HCT116 (cell line): ENCODE measurements around the gene RMDN3. TPM values are rescaled to one million over a fixed set of nuclear protein-coding genes. Genes with fewer than 3 reads are reported as not detected.

Experiments used
- ATAC-seq: fragments of 200-7000 bp; cut with Tn5 transposase; 2 replicates; pipeline ENCODE4 v1.9.1; 2020; ENCODE audit warnings: mild to moderate bottlenecking, moderate library complexity
- BruUV-seq: library from RNA; stranded (reverse); fragments of 400-500 nt; replicated peaks from 2 replicates; lab custom pipeline; 2021; lab: Mats Ljungman, UMichigan
- CTCF ChIA-PET: fragments of 300-600 bp; sonication (Branson Sonifier 250); formaldehyde crosslinking; loops from one replicate; lab custom pipeline; 2021; ENCODE audit warnings: antibody characterized with exemption; lab: Charles Lee
- POLR2A ChIA-PET: fragments of 300-600, 350-600 bp; sonication (Branson Sonifier 250); formaldehyde crosslinking; loops from one replicate; lab custom pipeline; 2021; ENCODE audit warnings: antibody characterized with exemption; lab: Charles Lee
- RAD21 ChIA-PET, 2 experiments: fragments of 300-600 bp; sonication (Branson Sonifier 250); formaldehyde crosslinking; loops; one replicate each; lab custom pipeline; 2023; ENCODE audit warnings: low total read pairs in 2 of 2; ENCODE audit not compliant: uncharacterized antibody in 2 of 2, unreplicated experiment in 2 of 2, low non-redundant PET in 1 of 2; lab: Charles Lee
- DNase-seq: peaks from one replicate; pipeline ENCODE4 v3.0.0-alpha.2; 2010; ENCODE audit warnings: low read depth, low spot score
- H2AFZ ChIP-seq: fragments of 200-600 bp; shearing (Covaris generic), sonication (generic); 2 replicates; pipeline ENCODE4 v1.6.1; 2017; ENCODE audit warnings: low read depth, mixed run types, mixed read lengths, antibody characterized with exemption, low read length; ENCODE audit not compliant: poor library complexity, severe bottlenecking
- H3K27ac ChIP-seq: 2 replicates; pipeline ENCODE4 v1.5.1; 2012; ENCODE audit warnings: low read depth, low read length
- H3K27me3 ChIP-seq: fragments of 200-600 bp; sonication (generic); 2 replicates; pipeline ENCODE4 v1.6.1; 2016; ENCODE audit warnings: mixed run types, low read length, mixed read lengths; ENCODE audit not compliant: insufficient read depth
- H3K36me3 ChIP-seq, 2 experiments: fragments of 200-500 bp in 1 of 2; fragments of 200-600 bp in 1 of 2; sonication (Bioruptor generic) in 1 of 2; sonication (generic) in 1 of 2; 2 replicates each; pipeline versions ENCODE4 v1.5.1 to v1.6.1; 2014 to 2016; ENCODE audit warnings: low read length in 2 of 2, inconsistent platforms in 1 of 2, mixed read lengths in 1 of 2, mixed run types in 1 of 2; ENCODE audit not compliant: insufficient read depth in 2 of 2, control insufficient read depth in 1 of 2
- H3K4me1 ChIP-seq, 2 experiments: fragments of 200-600 bp in 1 of 2; sonication (generic) in 1 of 2; 2 replicates each; pipeline versions ENCODE4 v1.5.1 to v1.6.1; 2012 to 2017; ENCODE audit warnings: low read length in 2 of 2, inconsistent platforms in 1 of 2, mild to moderate bottlenecking in 1 of 2, mixed read lengths in 1 of 2, mixed run types in 1 of 2, moderate library complexity in 1 of 2; ENCODE audit not compliant: insufficient read depth in 2 of 2, control insufficient read depth in 1 of 2
- H3K4me2 ChIP-seq: fragments of 200-600 bp; sonication (generic); 2 replicates; pipeline ENCODE4 v1.6.1; 2017; ENCODE audit warnings: mixed run types, low read length, mixed read lengths
- H3K4me3 ChIP-seq, 2 experiments: fragments of 200-600 bp in 1 of 2; sonication (generic) in 1 of 2; replicated peaks in 1 of 2; 2 replicates each; pipeline ENCODE4 v1.5.1; 2011 to 2016; ENCODE audit warnings: low read length in 2 of 2, control low read depth in 1 of 2, low read depth in 1 of 2, mild to moderate bottlenecking in 1 of 2, mixed read lengths in 1 of 2, mixed run types in 1 of 2
- H3K79me2 ChIP-seq: fragments of 200-600 bp; sonication (generic); 2 replicates; pipeline ENCODE4 v1.6.1; 2017; ENCODE audit warnings: mild to moderate bottlenecking, mixed run types, low read length, moderate library complexity, mixed read lengths; ENCODE audit not compliant: insufficient read depth
- H3K9ac ChIP-seq: fragments of 200-600 bp; sonication (generic); 2 replicates; pipeline ENCODE4 v1.6.1; 2016; ENCODE audit warnings: low read length, mixed read lengths
- H3K9me2 ChIP-seq: fragments of 200-600 bp; sonication (generic), shearing (Covaris generic); 2 replicates; pipeline ENCODE4 v1.6.1; 2017; ENCODE audit warnings: mixed run types, mild to moderate bottlenecking, moderate library complexity; ENCODE audit not compliant: insufficient read depth
- H3K9me3 ChIP-seq, 2 experiments: fragments of 200-500 bp in 1 of 2; fragments of 200-600 bp in 1 of 2; sonication (Bioruptor generic) in 1 of 2; sonication (generic) in 1 of 2; 2 replicates each; pipeline ENCODE4 v1.6.1; 2014 to 2017; ENCODE audit warnings: low read length in 2 of 2, mixed read lengths in 2 of 2, inconsistent platforms in 1 of 2, low read depth in 1 of 2, mild to moderate bottlenecking in 1 of 2, mixed run types in 1 of 2, moderate library complexity in 1 of 2; ENCODE audit not compliant: control insufficient read depth in 1 of 2, insufficient read depth in 1 of 2
- H4K20me1 ChIP-seq: fragments of 200-600 bp; sonication (generic), shearing (Covaris generic); 2 replicates; pipeline ENCODE4 v1.6.1; 2017; ENCODE audit warnings: mixed run types, mild to moderate bottlenecking, moderate library complexity; ENCODE audit not compliant: insufficient read depth
- CBX3 ChIP-seq: IDR thresholded peaks from 2 replicates; pipeline ENCODE4 v1.6.1; 2012; ENCODE audit warnings: low read depth
- CEBPB ChIP-seq: IDR thresholded peaks from 2 replicates; pipeline ENCODE4 v1.6.1; 2012; ENCODE audit warnings: low read depth
- EGR1 ChIP-seq: IDR thresholded peaks from 2 replicates; pipeline ENCODE4 v1.6.1; 2012; ENCODE audit warnings: low read depth
- EZH2 ChIP-seq: fragments of 200-600 bp; sonication (generic); IDR thresholded peaks from 2 replicates; pipeline ENCODE4 v1.6.1; 2017; ENCODE audit warnings: antibody characterized with exemption, mixed run types
- EZH2phosphoT487 ChIP-seq: fragments of 200-600 bp; IDR thresholded peaks from 2 replicates; pipeline ENCODE4 v1.6.1; 2018; ENCODE audit warnings: antibody characterized with exemption, borderline replicate concordance
- JUND ChIP-seq: IDR thresholded peaks from 2 replicates; pipeline ENCODE4 v1.6.1; 2012
- MAX ChIP-seq: IDR thresholded peaks from 2 replicates; pipeline ENCODE4 v1.6.1; 2012
- POLR2A ChIP-seq: IDR thresholded peaks from 2 replicates; pipeline ENCODE4 v1.7.0; 2011; ENCODE audit warnings: borderline replicate concordance; ENCODE audit not compliant: insufficient read depth, insufficient read length; ENCODE audit errors: extremely low read depth
- POLR2AphosphoS5 ChIP-seq: IDR thresholded peaks from 2 replicates; pipeline ENCODE4 v1.6.1; 2011; ENCODE audit warnings: mild to moderate bottlenecking, low read depth, low read length, moderate library complexity
- REST ChIP-seq: IDR thresholded peaks from 2 replicates; pipeline ENCODE4 v1.6.1; 2012; ENCODE audit warnings: low read depth
- SIN3A ChIP-seq: IDR thresholded peaks from 2 replicates; pipeline ENCODE4 v1.6.1; 2012; ENCODE audit warnings: low read depth
- SP1 ChIP-seq: IDR thresholded peaks from 2 replicates; pipeline ENCODE4 v1.6.1; 2012; ENCODE audit warnings: low read depth
- SRF ChIP-seq: IDR thresholded peaks from 2 replicates; pipeline ENCODE4 v1.6.1; 2012; ENCODE audit warnings: low read depth
- YY1 ChIP-seq: IDR thresholded peaks from 2 replicates; pipeline ENCODE4 v1.6.1; 2011; ENCODE audit warnings: low read length, low read depth, moderate library complexity, mild to moderate bottlenecking; ENCODE audit not compliant: insufficient replicate concordance; ENCODE audit errors: extremely low read depth
- ZFX ChIP-seq: fragments of 450-650 bp; IDR thresholded peaks from 2 replicates; pipeline ENCODE4 v1.6.1; 2017
- ZNF274 ChIP-seq: fragments of 200-500 bp; sonication (Bioruptor generic); IDR thresholded peaks from 2 replicates; pipeline ENCODE4 v1.6.1; 2014; ENCODE audit warnings: mild to moderate bottlenecking, low read depth, low read length, inconsistent platforms
- intact Hi-C: fragments of 100-400 bp; cut with micrococcal nuclease; formaldehyde crosslinking; loops from 2 replicates; pipeline ENCODE4 v1.10.0; 2022
- total RNA-seq: library from RNA; stranded (reverse); gene quantifications from one replicate; pipeline ENCODE4 v1.2.1, GENCODE V29; 2021; ENCODE audit not compliant: unreplicated experiment

Gene RMDN3
- total RNA-seq, 1 experiment from 2014 or later = 21.5 TPM

GRCh38 chr15:40771242-40771641 lies 16.2 kb upstream of the RMDN3 start:
- no peak for ATAC-seq
- intact Hi-C loops = no loop called here

GRCh38 chr15:40770147-40770721 lies 15.2 kb upstream of the RMDN3 start:
- ChIA-PET RAD21 (no interaction called here), CTCF (interaction anchor here (1.2 kb wide), 1 partner anchor 122 kb away, joined by 3 read pairs; no protein-coding TSS in a partner anchor), POLR2A (interaction anchor here (1.6 kb wide), 1 partner anchor 76 kb away, joined by 4 read pairs; the partner anchor contains the start of gene RAD51)
- H3K9me2 ChIP-seq = no peaks in the 10 kb centered on the region
- peak overlapping the region; percentile 35 for H3K9ac ChIP-seq
- peaks cover 0 to 9% of the 10 kb centered on the region in 2 experiments; a peak in 2 of 4 replicates for H3K36me3 ChIP-seq
- H3K9me3 ChIP-seq = no peaks in the 10 kb centered on the region
- H3K4me2 ChIP-seq = peak overlapping the region; percentile 52
- H3K27ac ChIP-seq = peak overlapping the region; percentile 49
- DNase-seq (no peak), ATAC-seq (no peak)
- no peak overlapping the region for H3K4me3 ChIP-seq
- H4K20me1 ChIP-seq = no peaks in the 10 kb centered on the region
- intact Hi-C loops = no loop called here
- H3K27me3 ChIP-seq = no peaks in the 10 kb centered on the region
- H3K79me2 ChIP-seq = no peaks in the 10 kb centered on the region
- peaks cover 10 to 48% of the 10 kb centered on the region in 2 experiments; a peak in 3 of 4 replicates for H3K4me1 ChIP-seq
- no peak overlapping the region for H2AFZ ChIP-seq
- BruUV-seq = no TSS peak
- no peak for TF ChIP-seq SIN3A
- TF ChIP-seq POLR2A = no peak
- no peak for TF ChIP-seq EZH2
- no peak for TF ChIP-seq EZH2phosphoT487
- TF ChIP-seq EGR1 = no peak
- TF ChIP-seq MAX = no peak
- TF ChIP-seq POLR2AphosphoS5 = no peak
- TF ChIP-seq CEBPB = no peak
- no peak for TF ChIP-seq REST
- TF ChIP-seq ZFX = no peak
- TF ChIP-seq YY1 = no peak
- TF ChIP-seq SP1 = no peak
- no peak for TF ChIP-seq CBX3
- no peak for TF ChIP-seq ZNF274

More at GRCh38 chr15:40771242-40771641, 16.2 kb upstream of the RMDN3 start:
- no peak overlapping the region for H3K9ac ChIP-seq
- DNase-seq = no peak
- ChIA-PET RAD21 (no interaction called here), POLR2A (no interaction called here), CTCF (no interaction called here)
- no TSS peak for BruUV-seq
- H3K79me2 ChIP-seq = no peaks in the 10 kb centered on the region
- H3K4me1 ChIP-seq = peaks cover 3 to 38% of the 10 kb centered on the region in 2 experiments; a peak in 3 of 4 replicates
- H3K27ac ChIP-seq = no peak overlapping the region
- no peak overlapping the region for H2AFZ ChIP-seq
- H3K4me2 ChIP-seq = no peak overlapping the region
- H4K20me1 ChIP-seq = no peaks in the 10 kb centered on the region
- H3K9me3 ChIP-seq = no peaks in the 10 kb centered on the region
- no peaks in the 10 kb centered on the region for H3K27me3 ChIP-seq
- H3K36me3 ChIP-seq = peaks cover 4 to 9% of the 10 kb centered on the region in 2 experiments; a peak in 2 of 4 replicates
- H3K9me2 ChIP-seq = no peaks in the 10 kb centered on the region
- TF ChIP-seq ZFX = no peak
- TF ChIP-seq SRF = no peak
- TF ChIP-seq MAX = no peak
- no peak for TF ChIP-seq JUND
- H3K4me3 ChIP-seq = no peak overlapping the region
